Peyer's patch (tissue), 4 donors: ENCODE data around the gene ZNF578.

Experiments used
- POLR2A ChIP-seq, 2 donors: fragments of 450-650 bp; IDR thresholded peaks; one replicate each; pipeline ENCODE4 v1.5.1; 2017; ENCODE audit warnings: antibody characterized with exemption in 2 of 2, mild to moderate bottlenecking in 2 of 2, moderate library complexity in 2 of 2
- TF ChIP-seq, protein P1 (sequence below), 6 experiments: fragments of 450-650 bp in 4 of 6; fragments of 200-600 bp in 2 of 6; sonication (generic) in 1 of 6; IDR thresholded peaks; one replicate each; pipeline ENCODE4 v1.5.1; 2017 to 2019; ENCODE audit warnings: antibody characterized with exemption in 6 of 6, mild to moderate bottlenecking in 3 of 6, moderate library complexity in 1 of 6

DNA sequence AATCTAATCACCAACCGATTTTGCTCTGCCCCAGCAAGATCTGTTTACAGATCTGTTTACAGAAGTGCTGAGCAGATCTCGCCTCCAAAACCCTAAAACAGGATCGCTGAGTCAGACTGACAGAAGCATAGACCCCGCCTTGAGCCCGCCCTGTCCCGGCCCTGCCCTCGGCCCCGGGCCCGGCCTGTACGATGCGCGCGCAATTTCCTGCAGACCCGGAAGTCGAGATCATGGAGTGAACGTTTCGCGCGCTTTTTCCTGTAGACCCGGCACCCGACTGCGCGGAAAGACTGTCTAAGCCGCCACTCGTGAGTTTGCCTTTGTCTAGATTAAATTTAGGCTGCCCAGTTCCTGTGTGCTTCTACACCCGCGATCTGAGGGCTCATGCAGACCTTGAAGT, 24.4 kb upstream of the ZNF578 start, which contains the start of gene ZNF534:
- TF ChIP-seq POLR2A (IDR thresholded peaks at IDR 0.05): no peak
- TF ChIP-seq, protein P1, sequence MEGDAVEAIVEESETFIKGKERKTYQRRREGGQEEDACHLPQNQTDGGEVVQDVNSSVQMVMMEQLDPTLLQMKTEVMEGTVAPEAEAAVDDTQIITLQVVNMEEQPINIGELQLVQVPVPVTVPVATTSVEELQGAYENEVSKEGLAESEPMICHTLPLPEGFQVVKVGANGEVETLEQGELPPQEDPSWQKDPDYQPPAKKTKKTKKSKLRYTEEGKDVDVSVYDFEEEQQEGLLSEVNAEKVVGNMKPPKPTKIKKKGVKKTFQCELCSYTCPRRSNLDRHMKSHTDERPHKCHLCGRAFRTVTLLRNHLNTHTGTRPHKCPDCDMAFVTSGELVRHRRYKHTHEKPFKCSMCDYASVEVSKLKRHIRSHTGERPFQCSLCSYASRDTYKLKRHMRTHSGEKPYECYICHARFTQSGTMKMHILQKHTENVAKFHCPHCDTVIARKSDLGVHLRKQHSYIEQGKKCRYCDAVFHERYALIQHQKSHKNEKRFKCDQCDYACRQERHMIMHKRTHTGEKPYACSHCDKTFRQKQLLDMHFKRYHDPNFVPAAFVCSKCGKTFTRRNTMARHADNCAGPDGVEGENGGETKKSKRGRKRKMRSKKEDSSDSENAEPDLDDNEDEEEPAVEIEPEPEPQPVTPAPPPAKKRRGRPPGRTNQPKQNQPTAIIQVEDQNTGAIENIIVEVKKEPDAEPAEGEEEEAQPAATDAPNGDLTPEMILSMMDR (IDR thresholded peaks at IDR 0.05): no peak
